Natural killer cell (primary cell): Measurements from ENCODE around the gene SYCP3. TPM values are rescaled to one million over a fixed set of nuclear protein-coding genes. Genes with fewer than 3 reads are reported as not detected.

Source experiments
- ATAC-seq, 3 donors: fragments of 150-1000 bp in 2 of 3; fragments of 200-7000 bp in 1 of 3; cut with Tn5 transposase; 1 replicate in 1 of 3; 2 replicates in 2 of 3; pipeline ENCODE4 v1.10.0; 2021; ENCODE audit warnings: mild to moderate bottlenecking in 2 of 3, moderate library complexity in 2 of 3
- DNase-seq, 2 donors: peaks; one replicate each; pipeline versions ENCODE4 v3.0.0 to v3.0.0-alpha.2; 2013 to 2021; ENCODE audit warnings: mixed read lengths in 1 of 2
- H3K27ac ChIP-seq: one replicate; pipeline ENCODE4 v1.5.1; 2013; ENCODE audit warnings: mild to moderate bottlenecking, low read length
- H3K27me3 ChIP-seq: one replicate; pipeline ENCODE4 v1.6.1; 2013; ENCODE audit warnings: low read length; ENCODE audit not compliant: control insufficient read depth, insufficient read depth
- H3K36me3 ChIP-seq: one replicate; pipeline ENCODE4 v1.6.1; 2013; ENCODE audit warnings: low read length; ENCODE audit not compliant: control insufficient read depth, insufficient read depth
- H3K4me1 ChIP-seq: one replicate; pipeline ENCODE4 v1.6.1; 2013; ENCODE audit warnings: low read length; ENCODE audit not compliant: control insufficient read depth, insufficient read depth
- H3K4me3 ChIP-seq: one replicate; pipeline ENCODE4 v1.5.1; 2013; ENCODE audit warnings: low read length
- H3K9me3 ChIP-seq: one replicate; pipeline ENCODE4 v1.6.1; 2013; ENCODE audit warnings: low read length; ENCODE audit not compliant: control insufficient read depth, insufficient read depth
- H3K27ac Mint-ChIP-seq, 2 donors: one replicate each; pipeline ENCODE4 v1.8.0; 2022; ENCODE audit warnings: mild to moderate bottlenecking in 2 of 2, mixed read lengths in 2 of 2, moderate library complexity in 1 of 2
- H3K27me3 Mint-ChIP-seq, 2 donors: one replicate each; pipeline ENCODE4 v1.8.0; 2022; ENCODE audit warnings: low read depth in 2 of 2, mixed read lengths in 2 of 2
- H3K36me3 Mint-ChIP-seq: one replicate; pipeline ENCODE4 v1.8.0; 2022; ENCODE audit warnings: mixed read lengths
- H3K4me1 Mint-ChIP-seq, 2 donors: one replicate each; pipeline ENCODE4 v1.8.0; 2022; ENCODE audit warnings: mixed read lengths in 2 of 2
- H3K4me3 Mint-ChIP-seq: one replicate; pipeline ENCODE4 v1.8.0; 2022; ENCODE audit warnings: mild to moderate bottlenecking, moderate library complexity, mixed read lengths
- H3K9me3 Mint-ChIP-seq, 2 donors: one replicate each; pipeline ENCODE4 v1.8.0; 2022; ENCODE audit warnings: mixed read lengths in 2 of 2
- CTCF ChIP-seq: fragments of 200-600 bp; IDR thresholded peaks from one replicate; pipeline ENCODE4 v1.8.0; 2022; ENCODE audit warnings: antibody characterized with exemption
- WGBS: methylation state at CpG from one replicate; pipeline ENCODE4 v1.1.7; 2013; ENCODE audit warnings: missing lambda C conversion rate; ENCODE audit not compliant: insufficient coverage; 5-methylcytosine and 5-hydroxymethylcytosine counted together
- intact Hi-C: fragments of 100-400 bp; cut with micrococcal nuclease; formaldehyde crosslinking; loops from one replicate; pipeline ENCODE4 v1.14.2; 2022
- total RNA-seq, 4 donors: library from RNA; stranded (reverse); fragments of 120-200 nt in 1 of 4; gene quantifications; one replicate each; pipeline versions ENCODE4 v1.2.3 to v1.2.4, GENCODE V29; 2013 to 2022

The SYCP3 gene
- total RNA-seq, 3 donors from 2014 or later (not counting 1 experiment from before 2014, with no cell fraction given): 1.4 to 3.2 (median 2.4) TPM

GRCh38 chr12:101720118-101720517, 19.1 kb downstream of the SYCP3 start:
- H3K4me3 ChIP-seq: no peak overlapping the region
- no peak overlapping the region for H3K27ac Mint-ChIP-seq
- no peaks in the 10 kb centered on the region for H3K9me3 Mint-ChIP-seq
- DNase-seq (no peak), ATAC-seq (no peak)
- no peaks in the 10 kb centered on the region for H3K4me1 ChIP-seq
- H3K27ac ChIP-seq: no peak overlapping the region
- H3K4me3 Mint-ChIP-seq: no peak overlapping the region
- no peaks in the 10 kb centered on the region for H3K27me3 ChIP-seq
- H3K9me3 ChIP-seq: no peaks in the 10 kb centered on the region
- intact Hi-C loops: no loop called here
- TF ChIP-seq CTCF: no peak
- H3K4me1 Mint-ChIP-seq: no peaks in the 10 kb centered on the region
- no peaks in the 10 kb centered on the region for H3K27me3 Mint-ChIP-seq
- no peaks in the 10 kb centered on the region for H3K36me3 Mint-ChIP-seq
- H3K36me3 ChIP-seq: peaks cover 9% of the 10 kb centered on the region

GRCh38 chr12:101719566-101719965, 19.7 kb downstream of the SYCP3 start:
- no peak overlapping the region for H3K27ac ChIP-seq
- H3K4me3 ChIP-seq: no peak overlapping the region
- Mint-ChIP-seq H3K27me3 (no peaks in the 10 kb centered on the region), H3K4me1 (no peaks in the 10 kb centered on the region), H3K36me3 (no peaks in the 10 kb centered on the region), H3K9me3 (no peaks in the 10 kb centered on the region), H3K27ac (no peak overlapping the region), H3K4me3 (no peak overlapping the region)
- H3K4me1 ChIP-seq: no peaks in the 10 kb centered on the region
- DNase-seq: no peak
- ATAC-seq: no peak
- intact Hi-C loops: no loop called here
- H3K9me3 ChIP-seq: no peaks in the 10 kb centered on the region
- peaks cover 4% of the 10 kb centered on the region for H3K36me3 ChIP-seq
- H3K27me3 ChIP-seq: no peaks in the 10 kb centered on the region
- no peak for TF ChIP-seq CTCF

- no peaks in the 10 kb centered on the region for H3K9me3 ChIP-seq
- no peak overlapping the region for H3K27ac ChIP-seq
Observed at GRCh38 chr12:101714877-101715444, 24.3 kb downstream of the SYCP3 start.

More at GRCh38 chr12:101714877-101715444, 24.3 kb downstream of the SYCP3 start:
- no peaks in the 10 kb centered on the region for H3K36me3 ChIP-seq
- ATAC-seq (no peak), DNase-seq (no peak)
- H3K4me3 ChIP-seq: no peak overlapping the region
- 64% methylated on average over 3 of the region's 3 CpGs for WGBS
- no peak overlapping the region for H3K27ac Mint-ChIP-seq
- H3K4me3 Mint-ChIP-seq: no peak overlapping the region
- TF ChIP-seq CTCF: no peak
- no peaks in the 10 kb centered on the region for H3K27me3 Mint-ChIP-seq
- no peaks in the 10 kb centered on the region for H3K27me3 ChIP-seq
- H3K9me3 Mint-ChIP-seq: no peaks in the 10 kb centered on the region
- no peaks in the 10 kb centered on the region for H3K4me1 Mint-ChIP-seq
- no peaks in the 10 kb centered on the region for H3K4me1 ChIP-seq
- no peaks in the 10 kb centered on the region for H3K36me3 Mint-ChIP-seq
- intact Hi-C loops: no loop called here
